Measurements from ENCODE around the gene SRCAP. TPM values are rescaled to one million over a fixed set of nuclear protein-coding genes. Genes with fewer than 3 reads are reported as not detected.

Gene SRCAP
- total RNA-seq, 4 donors from 2014 or later: 43.8 to 135 (median 71.3) TPM

DNA sequence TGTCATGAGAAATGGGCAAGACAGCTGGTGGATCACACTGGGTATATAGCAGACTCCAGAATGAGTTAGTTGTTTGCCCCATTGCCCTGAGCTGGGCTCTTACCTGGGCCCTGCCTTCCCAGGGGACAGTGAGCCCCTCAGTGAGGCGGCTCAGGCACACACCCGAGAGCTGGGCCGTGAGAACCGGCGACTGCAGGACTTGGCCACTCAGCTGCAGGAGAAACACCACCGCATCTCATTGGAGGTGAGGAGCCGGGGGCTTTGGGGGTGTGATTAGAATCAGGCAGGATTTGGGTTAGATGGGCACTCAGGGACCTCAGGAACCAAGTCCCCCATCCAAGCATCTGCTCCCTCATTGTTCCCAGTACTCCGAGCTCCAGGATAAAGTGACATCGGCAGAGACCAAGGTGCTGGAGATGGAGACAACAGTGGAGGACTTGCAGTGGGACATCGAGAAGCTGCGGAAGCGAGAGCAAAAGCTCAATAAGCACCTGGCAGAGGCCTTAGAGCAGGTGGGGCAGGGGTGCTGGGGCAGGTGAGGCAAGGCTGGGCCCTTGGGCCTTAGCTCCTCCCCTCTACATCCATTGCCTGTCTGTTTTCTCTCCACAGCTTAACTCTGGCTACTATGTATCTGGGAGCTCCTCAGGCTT, 66.0 kb downstream of the SRCAP start:
- WGBS, 2 donors (ENCODE audit: low coverage in 1 of 2): 96 to 100% methylated on average over 1 to 12 of the region's 12 CpGs
- in situ Hi-C loops (cut with MboI; ENCODE audit: low pct_ligation_motif_present in 1 of 4, low pct_unique_long_range_greater_than_20kb in 1 of 4, low sequenced_read_pairs in 3 of 4) (no loop called here), intact Hi-C loops (cut with DNase I; ENCODE audit: low total_unique reads) (loop anchor here (5.0 to 10.0 kb wide), 2 partner anchors 60 to 652 kb away; no protein-coding TSS in a partner anchor)
- no peak for DNase-seq
- TF ChIP-seq POLR2A (IDR thresholded peaks at IDR 0.05): no peak
- no peak for TF ChIP-seq POLR2AphosphoS5 (IDR thresholded peaks at IDR 0.05)
- TF ChIP-seq EP300 (IDR thresholded peaks at IDR 0.05; ENCODE audit: low read depth): no peak
- TF ChIP-seq, protein P1, sequence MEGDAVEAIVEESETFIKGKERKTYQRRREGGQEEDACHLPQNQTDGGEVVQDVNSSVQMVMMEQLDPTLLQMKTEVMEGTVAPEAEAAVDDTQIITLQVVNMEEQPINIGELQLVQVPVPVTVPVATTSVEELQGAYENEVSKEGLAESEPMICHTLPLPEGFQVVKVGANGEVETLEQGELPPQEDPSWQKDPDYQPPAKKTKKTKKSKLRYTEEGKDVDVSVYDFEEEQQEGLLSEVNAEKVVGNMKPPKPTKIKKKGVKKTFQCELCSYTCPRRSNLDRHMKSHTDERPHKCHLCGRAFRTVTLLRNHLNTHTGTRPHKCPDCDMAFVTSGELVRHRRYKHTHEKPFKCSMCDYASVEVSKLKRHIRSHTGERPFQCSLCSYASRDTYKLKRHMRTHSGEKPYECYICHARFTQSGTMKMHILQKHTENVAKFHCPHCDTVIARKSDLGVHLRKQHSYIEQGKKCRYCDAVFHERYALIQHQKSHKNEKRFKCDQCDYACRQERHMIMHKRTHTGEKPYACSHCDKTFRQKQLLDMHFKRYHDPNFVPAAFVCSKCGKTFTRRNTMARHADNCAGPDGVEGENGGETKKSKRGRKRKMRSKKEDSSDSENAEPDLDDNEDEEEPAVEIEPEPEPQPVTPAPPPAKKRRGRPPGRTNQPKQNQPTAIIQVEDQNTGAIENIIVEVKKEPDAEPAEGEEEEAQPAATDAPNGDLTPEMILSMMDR (IDR thresholded peaks at IDR 0.05): no peak
- no peak overlapping the region for H3K27ac ChIP-seq
- H3K4me1 ChIP-seq: peaks cover 20 to 29% (median 25%) of the 10 kb centered on the region in 4 donors
- no peaks in the 10 kb centered on the region for H3K9me3 ChIP-seq
- no peak overlapping the region for H3K4me3 ChIP-seq
- H3K36me3 ChIP-seq: peaks cover 0 to 57% (median 26%) of the 10 kb centered on the region in 4 donors
- H3K27me3 ChIP-seq: no peaks in the 10 kb centered on the region

DNA sequence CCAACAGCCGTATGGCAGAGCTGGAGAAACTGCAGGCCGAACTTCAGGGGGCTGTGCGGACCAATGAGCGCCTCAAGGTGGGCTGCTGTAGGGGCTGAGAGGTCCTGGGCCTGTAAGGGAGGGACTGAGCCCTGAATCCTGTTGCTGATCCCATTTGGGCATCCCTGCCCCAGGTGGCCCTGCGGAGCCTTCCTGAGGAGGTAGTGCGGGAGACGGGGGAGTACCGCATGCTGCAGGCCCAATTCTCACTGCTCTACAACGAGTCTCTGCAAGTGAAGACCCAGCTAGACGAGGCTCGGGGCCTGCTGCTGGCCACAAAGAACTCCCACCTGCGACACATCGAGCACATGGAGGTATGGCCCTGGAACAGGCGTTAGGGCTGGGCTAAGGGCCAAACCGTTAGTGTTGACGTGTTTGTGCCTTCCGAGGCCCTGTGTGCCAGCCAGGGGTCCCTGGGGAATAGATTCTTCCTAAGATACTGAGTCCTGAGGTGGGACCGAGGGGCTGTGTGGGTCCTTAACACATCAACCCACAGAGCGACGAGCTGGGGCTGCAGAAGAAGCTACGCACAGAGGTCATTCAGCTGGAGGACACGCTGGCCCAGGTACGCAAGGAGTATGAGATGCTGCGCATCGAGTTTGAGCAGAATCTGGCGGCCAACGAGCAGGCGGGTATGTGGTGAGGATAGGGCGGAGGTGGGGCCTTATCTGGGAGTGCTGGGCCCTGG, 67.4 kb downstream of the SRCAP start:
- H3K27me3 ChIP-seq: no peaks in the 10 kb centered on the region
- TF ChIP-seq POLR2AphosphoS5 (IDR thresholded peaks at IDR 0.05) (no peak), POLR2A (IDR thresholded peaks at IDR 0.05) (no peak), EP300 (IDR thresholded peaks at IDR 0.05; ENCODE audit: low read depth) (no peak)
- TF ChIP-seq, protein P1 (IDR thresholded peaks at IDR 0.05): no peak
- H3K4me1 ChIP-seq: peaks cover 13 to 21% (median 16%) of the 10 kb centered on the region in 4 donors
- in situ Hi-C loops (cut with MboI; ENCODE audit: low pct_ligation_motif_present in 1 of 4, low pct_unique_long_range_greater_than_20kb in 1 of 4, low sequenced_read_pairs in 3 of 4): no loop called here
- H3K27ac ChIP-seq: no peak overlapping the region
- intact Hi-C loops (cut with DNase I; ENCODE audit: low total_unique reads): loop anchor here (10.0 kb wide), 1 partner anchor 62 kb away; no protein-coding TSS in a partner anchor
- WGBS, 2 donors (ENCODE audit: low coverage in 1 of 2): 93 to 100% methylated on average over 2 to 29 of the region's 29 CpGs
- H3K9me3 ChIP-seq: no peaks in the 10 kb centered on the region
- DNase-seq: no peak
- H3K4me3 ChIP-seq: no peak overlapping the region
- peaks cover 0 to 67% (median 29%) of the 10 kb centered on the region in 4 donors for H3K36me3 ChIP-seq

DNA sequence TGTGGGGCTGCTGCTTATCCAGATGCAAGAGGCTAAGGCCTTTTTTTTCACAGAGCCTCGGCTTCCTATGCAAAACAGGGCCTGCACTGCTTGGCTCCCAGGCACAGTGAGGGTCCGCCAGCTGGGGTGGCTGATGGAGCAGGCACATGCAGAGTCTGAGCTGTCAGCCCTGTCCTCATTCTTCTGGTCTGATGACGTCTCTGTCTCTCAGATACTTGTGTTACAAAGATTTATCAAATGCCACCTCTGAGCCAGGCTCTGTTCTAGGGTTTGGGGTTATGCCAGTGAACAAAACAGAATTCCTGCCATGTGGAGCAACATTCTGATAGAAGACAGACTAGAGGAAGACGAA, 67.9 kb downstream of the SRCAP start:
- Histone ChIP-seq H3K27me3 (no peaks in the 10 kb centered on the region), H3K36me3 (peaks cover 0 to 71% (median 32%) of the 10 kb centered on the region in 4 donors), H3K4me1 (peaks cover 13 to 21% (median 15%) of the 10 kb centered on the region in 4 donors), H3K4me3 (no peak overlapping the region), H3K27ac (no peak overlapping the region), H3K9me3 (no peaks in the 10 kb centered on the region)
- intact Hi-C loops (cut with DNase I; ENCODE audit: low total_unique reads) (loop anchor here (10.0 kb wide), 1 partner anchor 62 kb away; no protein-coding TSS in a partner anchor), in situ Hi-C loops (cut with MboI; ENCODE audit: low pct_ligation_motif_present in 1 of 4, low pct_unique_long_range_greater_than_20kb in 1 of 4, low sequenced_read_pairs in 3 of 4) (no loop called here)
- no peak for DNase-seq
- no peak for TF ChIP-seq POLR2AphosphoS5 (IDR thresholded peaks at IDR 0.05)
- TF ChIP-seq, protein P1 (IDR thresholded peaks at IDR 0.05): no peak
- no peak for TF ChIP-seq EP300 (IDR thresholded peaks at IDR 0.05; ENCODE audit: low read depth)
- no peak for TF ChIP-seq POLR2A (IDR thresholded peaks at IDR 0.05)
- 86 to 100% methylated on average over 1 to 4 of the region's 4 CpGs for WGBS, 2 donors (ENCODE audit: low coverage in 1 of 2)

DNA sequence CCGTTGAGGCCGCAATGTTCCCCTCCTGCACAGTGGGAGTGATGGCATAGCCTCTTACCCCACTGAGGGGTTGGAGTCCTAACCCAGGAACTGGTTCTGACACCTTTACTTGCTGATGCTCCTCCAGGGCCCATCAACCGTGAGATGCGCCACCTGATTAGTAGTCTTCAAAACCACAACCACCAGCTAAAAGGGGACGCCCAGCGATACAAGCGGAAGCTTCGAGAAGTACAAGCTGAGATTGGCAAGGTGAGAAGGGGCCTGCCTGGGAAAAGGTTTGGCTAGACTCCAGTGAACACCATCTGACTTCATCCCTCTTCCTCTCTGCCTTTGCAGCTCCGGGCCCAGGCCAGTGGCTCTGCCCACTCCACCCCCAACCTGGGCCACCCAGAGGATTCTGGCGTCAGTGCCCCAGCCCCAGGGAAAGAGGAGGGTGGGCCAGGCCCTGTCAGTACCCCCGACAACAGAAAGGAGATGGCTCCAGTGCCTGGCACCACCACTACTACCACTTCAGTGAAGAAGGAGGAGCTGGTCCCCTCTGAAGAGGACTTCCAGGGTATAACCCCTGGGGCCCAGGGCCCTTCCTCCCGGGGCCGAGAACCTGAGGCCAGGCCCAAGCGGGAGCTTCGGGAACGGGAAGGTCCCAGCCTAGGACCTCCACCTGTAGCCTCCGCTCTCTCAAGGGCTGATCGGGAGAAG, 68.9 kb downstream of the SRCAP start:
- H3K27me3 ChIP-seq: no peaks in the 10 kb centered on the region
- peaks cover 9 to 16% (median 11%) of the 10 kb centered on the region in 4 donors for H3K4me1 ChIP-seq
- intact Hi-C loops (cut with DNase I; ENCODE audit: low total_unique reads): loop anchor here (10.0 kb wide), 1 partner anchor 63 kb away; no protein-coding TSS in a partner anchor
- no peaks in the 10 kb centered on the region for H3K9me3 ChIP-seq
- in situ Hi-C loops (cut with MboI; ENCODE audit: low pct_ligation_motif_present in 1 of 4, low pct_unique_long_range_greater_than_20kb in 1 of 4, low sequenced_read_pairs in 3 of 4): no loop called here
- no peak overlapping the region for H3K4me3 ChIP-seq
- TF ChIP-seq POLR2AphosphoS5 (IDR thresholded peaks at IDR 0.05) (no peak), EP300 (IDR thresholded peaks at IDR 0.05; ENCODE audit: low read depth) (no peak), POLR2A (IDR thresholded peaks at IDR 0.05) (no peak)
- TF ChIP-seq, protein P1 (IDR thresholded peaks at IDR 0.05): no peak
- peaks cover 0 to 78% (median 37%) of the 10 kb centered on the region in 4 donors for H3K36me3 ChIP-seq
- no peak for DNase-seq
- H3K27ac ChIP-seq: no peak overlapping the region
- WGBS, 2 donors (ENCODE audit: low coverage in 1 of 2): 92 to 93% methylated on average over 2 to 18 of the region's 18 CpGs

All from transverse colon (tissue), 4 donors.